Heart left ventricle (tissue), 16 donors: Measurements from ENCODE around the gene DPEP1. TPM values are rescaled to one million over a fixed set of nuclear protein-coding genes. Genes with fewer than 3 reads are reported as not detected.
"Not testable (repeated sequence)": the region's sequence is repeated elsewhere in the genome, so short reads cannot be mapped to it uniquely, and the experiment has no call there.

Experiments used
- ATAC-seq, 4 donors: fragments of 200-7000 bp; cut with Tn5 transposase; one replicate each; pipeline ENCODE4 v1.9.1; 2020 to 2022; ENCODE audit warnings: moderate library complexity in 4 of 4, mild to moderate bottlenecking in 3 of 4, moderate number of reproducible peaks in 1 of 4
- DNase-seq, 5 donors: peaks; one replicate each; pipeline ENCODE4 v3.0.0-alpha.2; 2020
- H3K27ac ChIP-seq, 12 donors: fragments of 200-600 bp; sonication (generic) in 4 of 12; one replicate each; pipeline versions ENCODE4 v1.5.0 to v1.8.0; 2016 to 2022; ENCODE audit warnings: mild to moderate bottlenecking in 2 of 12
- H3K27me3 ChIP-seq, 9 donors: fragments of 200-600 bp; sonication (generic) in 2 of 9; one replicate each; pipeline versions ENCODE4 v1.5.1 to v1.8.0; 2016 to 2022; ENCODE audit warnings: mild to moderate bottlenecking in 3 of 9
- H3K36me3 ChIP-seq, 9 donors: fragments of 200-600 bp; sonication (generic) in 2 of 9; one replicate each; pipeline versions ENCODE4 v1.5.0 to v1.8.0; 2018 to 2022; ENCODE audit warnings: mild to moderate bottlenecking in 2 of 9
- H3K4me1 ChIP-seq, 12 donors: fragments of 200-600 bp; sonication (generic) in 4 of 12; one replicate each; pipeline versions ENCODE4 v1.5.0 to v1.8.0; 2016 to 2022; ENCODE audit warnings: mild to moderate bottlenecking in 3 of 12
- H3K4me3 ChIP-seq, 12 donors: fragments of 200-600 bp; sonication (generic) in 4 of 12; one replicate each; pipeline versions ENCODE4 v1.5.0 to v1.8.0; 2017 to 2022; ENCODE audit warnings: mild to moderate bottlenecking in 9 of 12, moderate library complexity in 4 of 12
- H3K9me3 ChIP-seq, 12 donors: fragments of 200-600 bp; sonication (generic) in 4 of 12; one replicate each; pipeline versions ENCODE4 v1.5.0 to v1.8.0; 2016 to 2022; ENCODE audit warnings: mild to moderate bottlenecking in 1 of 12
- POLR2A ChIP-seq, 2 donors: fragments of 450-650 bp; IDR thresholded peaks; one replicate each; pipeline ENCODE4 v1.6.1; 2017; ENCODE audit warnings: antibody characterized with exemption in 2 of 2, mild to moderate bottlenecking in 2 of 2, moderate library complexity in 2 of 2
- WGBS, 4 donors: extraction: QIAGEN DNeasy Blood & Tissue Kit in 2 of 4; methylation state at CpG; one replicate each; pipeline versions ENCODE4 v1.1.5 to v1.1.7; 2013 to 2018; 5-methylcytosine and 5-hydroxymethylcytosine counted together
- intact Hi-C, 10 donors: fragments of 100-400 bp; cut with DNase I; formaldehyde crosslinking; loops; one replicate each; pipeline versions ENCODE4 v1.11.1 to v1.14.2; 2022
- polyA plus RNA-seq, 2 donors: library from polyadenylated mRNA; stranded (reverse); fragments of 200-250 nt; gene quantifications; one replicate each; pipeline ENCODE4 v1.2.3, GENCODE V29; 2013
- total RNA-seq, 9 donors: library from RNA; depleted of rRNA in 2 of 9; stranded (reverse); fragments of >200 nt in 2 of 9; fragmentation: NEBNext Ultra II Directional in 3 of 9; extraction: Animal tissue kit (Norgen Biotek cat#: 25700) in 3 of 9; gene quantifications; one replicate each; pipeline versions ENCODE4 v1.1.0 to v1.2.4, GENCODE V29; 2016 to 2023
- TF ChIP-seq, protein P1 (sequence below), 12 donors: fragments of 200-600 bp; sonication (generic) in 4 of 12; IDR thresholded peaks; one replicate each; pipeline versions ENCODE4 v1.5.0 to v1.8.0; 2018 to 2022; ENCODE audit warnings: antibody characterized with exemption in 12 of 12, mild to moderate bottlenecking in 5 of 12
- donor health status: ischemic (EF 13 %, LVEDD 7.1; RV severe dilation, severe dysfunction).
- donor health status: healthy with polysubstance abuse.
- donor health status: DM: no; HTN: yes; CAD: no.
- donor health status: DM: no; HTN: no; CAD: no.
- donor health status: ischemic (EF 25% LVEDD 6.9; RV normal size, moderate dysfunction).
- donor health status: ischemic (EF 25% LVEDD 5.7; RV mildly dilated, moderate dysfunction).
- donor health status: healthy.
- donor health status: DM: yes; HTN: yes; CAD: no.
- donor health status: ischemic (EF 35%, LVEDD 5.7; RV mildly dilated, moderate dysfunction).
- donor health status: nonischemic (EF 11% LVEDD 7.7; RV severe dilation, severe dysfunction).
- donor health status: DM: yes; HTN: yes; CAD: no.
- donor health status: PGD.
- donor health status: ischemic (EF 29% LVEDD 5.4; RV normal size, mild dysfunction).
- donor health status: nonischemic (EF 23%, LVEDD 6.1; RV moderate dilation, normal function).

DPEP1 gene
- total and polyA plus RNA-seq, 11 donors: not detected

- Histone ChIP-seq H3K9me3 (peaks cover 0 to 5% (median 0%) of the 10 kb centered on the region in 12 donors), H3K4me1 (no peaks in the 10 kb centered on the region), H3K4me3 (no peak overlapping the region), H3K27me3 (peaks cover 0 to 31% (median 15%) of the 10 kb centered on the region in 9 donors), H3K36me3 (no peaks in the 10 kb centered on the region), H3K27ac (no peak overlapping the region)
- no peak for DNase-seq
- no peak for ATAC-seq
- intact Hi-C loops: loop anchor here in 1 of 10 donors (10.0 kb wide), 1 partner anchor 295 kb away; no protein-coding TSS in a partner anchor
- TF ChIP-seq, protein P1, sequence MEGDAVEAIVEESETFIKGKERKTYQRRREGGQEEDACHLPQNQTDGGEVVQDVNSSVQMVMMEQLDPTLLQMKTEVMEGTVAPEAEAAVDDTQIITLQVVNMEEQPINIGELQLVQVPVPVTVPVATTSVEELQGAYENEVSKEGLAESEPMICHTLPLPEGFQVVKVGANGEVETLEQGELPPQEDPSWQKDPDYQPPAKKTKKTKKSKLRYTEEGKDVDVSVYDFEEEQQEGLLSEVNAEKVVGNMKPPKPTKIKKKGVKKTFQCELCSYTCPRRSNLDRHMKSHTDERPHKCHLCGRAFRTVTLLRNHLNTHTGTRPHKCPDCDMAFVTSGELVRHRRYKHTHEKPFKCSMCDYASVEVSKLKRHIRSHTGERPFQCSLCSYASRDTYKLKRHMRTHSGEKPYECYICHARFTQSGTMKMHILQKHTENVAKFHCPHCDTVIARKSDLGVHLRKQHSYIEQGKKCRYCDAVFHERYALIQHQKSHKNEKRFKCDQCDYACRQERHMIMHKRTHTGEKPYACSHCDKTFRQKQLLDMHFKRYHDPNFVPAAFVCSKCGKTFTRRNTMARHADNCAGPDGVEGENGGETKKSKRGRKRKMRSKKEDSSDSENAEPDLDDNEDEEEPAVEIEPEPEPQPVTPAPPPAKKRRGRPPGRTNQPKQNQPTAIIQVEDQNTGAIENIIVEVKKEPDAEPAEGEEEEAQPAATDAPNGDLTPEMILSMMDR (IDR thresholded peaks at IDR 0.05): no peak
- no peak for TF ChIP-seq POLR2A (IDR thresholded peaks at IDR 0.05)
- 85 to 88% (median 87%) methylated on average over 11 to 17 of the region's 17 CpGs for WGBS, 4 donors
Measured at GRCh38 chr16:89629827-89630610, 16.6 kb downstream of the DPEP1 start.

- H3K4me3 ChIP-seq: no peak overlapping the region
- DNase-seq (no peak), ATAC-seq (no peak)
- H3K9me3 ChIP-seq: peaks cover 0 to 5% (median 0%) of the 10 kb centered on the region in 12 donors
- 75 to 85% (median 81%) methylated on average over 11 to 19 of the region's 19 CpGs for WGBS, 4 donors
- no peak overlapping the region for H3K27ac ChIP-seq
- TF ChIP-seq, protein P1 (IDR thresholded peaks at IDR 0.05): no peak
- TF ChIP-seq POLR2A (IDR thresholded peaks at IDR 0.05): no peak
- peaks cover 0 to 31% (median 15%) of the 10 kb centered on the region in 9 donors for H3K27me3 ChIP-seq
- H3K36me3 ChIP-seq: no peaks in the 10 kb centered on the region
- no peaks in the 10 kb centered on the region for H3K4me1 ChIP-seq
- intact Hi-C loops: loop anchor here in 1 of 10 donors (10.0 kb wide), 1 partner anchor 298 kb away; no protein-coding TSS in a partner anchor
Measured at GRCh38 chr16:89633064-89633631, 19.7 kb downstream of the DPEP1 start.

DNA sequence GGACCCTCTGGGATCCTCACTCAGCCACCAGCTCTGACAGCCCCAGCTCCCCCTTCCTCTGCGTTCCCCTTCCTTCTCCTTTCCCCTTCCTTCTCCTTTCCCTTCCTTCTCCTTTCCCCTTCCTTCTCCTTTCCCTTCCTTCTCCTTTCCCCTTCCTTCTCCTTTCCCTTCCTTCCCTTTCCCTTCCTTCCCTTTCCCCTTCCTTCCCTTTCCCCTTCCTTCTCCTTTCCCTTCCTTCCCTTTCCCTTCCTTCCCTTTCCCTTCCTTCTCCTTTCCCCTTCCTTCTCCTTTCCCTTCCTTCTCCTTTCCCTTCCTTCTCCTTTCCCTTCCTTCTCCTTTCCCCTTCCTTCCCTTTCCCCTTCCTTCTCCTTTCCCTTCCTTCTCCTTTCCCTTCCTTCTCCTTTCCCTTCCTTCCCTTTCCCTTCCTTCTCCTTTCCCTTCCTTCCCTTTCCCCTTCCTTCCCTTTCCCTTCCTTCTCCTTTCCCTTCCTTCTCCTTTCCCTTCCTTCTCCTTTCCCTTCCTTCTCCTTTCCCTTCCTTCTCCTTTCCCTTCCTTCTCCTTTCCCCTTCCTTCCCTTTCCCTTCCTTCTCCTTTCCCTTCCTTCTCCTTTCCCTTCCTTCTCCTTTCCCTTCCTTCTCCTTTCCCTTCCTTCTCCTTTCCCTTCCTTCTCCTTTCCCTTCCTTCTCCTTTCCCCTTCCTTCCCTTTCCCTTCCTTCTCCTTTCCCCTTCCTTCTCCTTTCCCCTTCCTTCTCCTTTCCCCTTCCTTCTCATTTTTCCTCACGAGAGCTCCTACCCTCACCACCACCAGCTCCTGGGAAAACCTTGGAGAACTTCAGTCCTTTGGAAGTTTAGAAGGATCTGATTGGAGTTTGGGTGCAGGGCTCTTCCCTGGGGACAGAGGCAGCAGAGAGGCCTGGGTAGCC is 21.3 kb downstream of the DPEP1 start:
- 39 to 67% (median 59%) methylated on average over 2 of the region's 2 CpGs for WGBS, 4 donors
- not testable (repeated sequence) for H3K27ac ChIP-seq, H3K36me3 ChIP-seq, ATAC-seq, H3K9me3 ChIP-seq, DNase-seq, H3K4me3 ChIP-seq, H3K4me1 ChIP-seq
- H3K27me3 ChIP-seq: peaks cover 0 to 31% (median 15%) of the 10 kb centered on the region in 9 donors
- intact Hi-C loops: loop anchor here in 1 of 10 donors (10.0 kb wide), 1 partner anchor 300 kb away; no protein-coding TSS in a partner anchor

DNA sequence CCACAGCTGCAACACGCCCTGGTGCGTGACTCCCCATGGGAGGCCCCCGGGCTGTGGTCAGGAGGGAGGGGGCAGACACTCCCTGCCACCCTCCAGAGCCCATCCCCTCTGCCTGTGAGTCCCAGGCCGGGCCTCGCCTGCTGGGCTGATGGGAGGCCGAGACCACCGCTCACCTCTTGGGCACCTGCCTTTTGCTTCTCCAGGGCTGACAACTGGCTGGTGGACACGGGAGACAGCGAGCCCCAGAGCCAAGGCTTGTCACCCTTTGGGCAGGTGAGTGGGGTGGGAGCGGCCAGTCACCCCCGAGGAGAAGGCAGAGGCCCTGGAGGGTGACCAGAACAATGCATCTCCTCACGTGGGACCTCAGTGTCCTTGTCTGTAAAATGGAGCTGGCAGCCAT is 23.2 kb downstream of the DPEP1 start:
- WGBS, 4 donors: 72 to 87% (median 86%) methylated on average over 8 to 12 of the region's 12 CpGs
- Histone ChIP-seq H3K36me3 (no peaks in the 10 kb centered on the region), H3K27me3 (peaks cover 0 to 22% (median 15%) of the 10 kb centered on the region in 9 donors), H3K4me1 (peaks cover 0 to 15% (median 7%) of the 10 kb centered on the region in 12 donors), H3K4me3 (no peak overlapping the region), H3K9me3 (no peaks in the 10 kb centered on the region), H3K27ac (no peak overlapping the region)
- DNase-seq (peak in 1 of 5 donors; percentile 60), ATAC-seq (no peak)
- intact Hi-C loops: loop anchor here in 1 of 10 donors (10.0 kb wide), 1 partner anchor 302 kb away; no protein-coding TSS in a partner anchor
- TF ChIP-seq, protein P1 (IDR thresholded peaks at IDR 0.05): no peak
- TF ChIP-seq POLR2A (IDR thresholded peaks at IDR 0.05): no peak
